Neutrophil (primary cell): ENCODE results near the gene MTFR2.

ENCODE experiments used
- H3K27ac ChIP-seq: fragments of 200-600 bp; sonication (generic); 2 replicates; pipeline ENCODE4 v1.5.1; 2016; ENCODE audit warnings: mild to moderate bottlenecking, moderate library complexity
- H3K27me3 ChIP-seq: fragments of 200-600 bp; sonication (generic); 2 replicates; pipeline ENCODE4 v1.6.0; 2016; ENCODE audit warnings: mild to moderate bottlenecking
- H3K36me3 ChIP-seq: fragments of 200-600 bp; sonication (generic); 2 replicates; pipeline ENCODE4 v1.5.1; 2017
- H3K4me1 ChIP-seq, 2 experiments: fragments of 200-600 bp in 1 of 2; sonication (generic) in 1 of 2; 1 replicate in 1 of 2; 2 replicates in 1 of 2; pipeline versions ENCODE4 v1.5.1 to v1.6.1; 2013 to 2016; ENCODE audit warnings: low read depth in 1 of 2, low read length in 1 of 2, mild to moderate bottlenecking in 1 of 2, moderate library complexity in 1 of 2; ENCODE audit not compliant: control insufficient read depth in 1 of 2, insufficient read depth in 1 of 2
- H3K4me3 ChIP-seq, 2 experiments: fragments of 200-600 bp in 1 of 2; sonication (generic) in 1 of 2; 1 replicate in 1 of 2; 2 replicates in 1 of 2; pipeline ENCODE4 v1.5.1; 2013 to 2016; ENCODE audit warnings: low read depth in 1 of 2, low read length in 1 of 2, mild to moderate bottlenecking in 1 of 2, moderate library complexity in 1 of 2
- H3K9me3 ChIP-seq: fragments of 200-600 bp; sonication (generic); 2 replicates; pipeline ENCODE4 v1.5.1; 2016
- TF ChIP-seq, protein P1 (sequence below): fragments of 200-600 bp; sonication (generic); IDR thresholded peaks from 2 replicates; pipeline ENCODE4 v1.5.1; 2016; ENCODE audit warnings: antibody characterized with exemption

The MTFR2 gene

GRCh38 chr6:136212608-136213007 lies 37.5 kb downstream of the MTFR2 start:
- TF ChIP-seq, protein P1, sequence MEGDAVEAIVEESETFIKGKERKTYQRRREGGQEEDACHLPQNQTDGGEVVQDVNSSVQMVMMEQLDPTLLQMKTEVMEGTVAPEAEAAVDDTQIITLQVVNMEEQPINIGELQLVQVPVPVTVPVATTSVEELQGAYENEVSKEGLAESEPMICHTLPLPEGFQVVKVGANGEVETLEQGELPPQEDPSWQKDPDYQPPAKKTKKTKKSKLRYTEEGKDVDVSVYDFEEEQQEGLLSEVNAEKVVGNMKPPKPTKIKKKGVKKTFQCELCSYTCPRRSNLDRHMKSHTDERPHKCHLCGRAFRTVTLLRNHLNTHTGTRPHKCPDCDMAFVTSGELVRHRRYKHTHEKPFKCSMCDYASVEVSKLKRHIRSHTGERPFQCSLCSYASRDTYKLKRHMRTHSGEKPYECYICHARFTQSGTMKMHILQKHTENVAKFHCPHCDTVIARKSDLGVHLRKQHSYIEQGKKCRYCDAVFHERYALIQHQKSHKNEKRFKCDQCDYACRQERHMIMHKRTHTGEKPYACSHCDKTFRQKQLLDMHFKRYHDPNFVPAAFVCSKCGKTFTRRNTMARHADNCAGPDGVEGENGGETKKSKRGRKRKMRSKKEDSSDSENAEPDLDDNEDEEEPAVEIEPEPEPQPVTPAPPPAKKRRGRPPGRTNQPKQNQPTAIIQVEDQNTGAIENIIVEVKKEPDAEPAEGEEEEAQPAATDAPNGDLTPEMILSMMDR: no peak
- Histone ChIP-seq H3K9me3 (no peaks in the 10 kb centered on the region), H3K27ac (no peak overlapping the region), H3K4me3 (no peak overlapping the region), H3K4me1 (peaks cover 10 to 19% of the 10 kb centered on the region in 2 experiments), H3K27me3 (no peaks in the 10 kb centered on the region), H3K36me3 (no peaks in the 10 kb centered on the region)

- Histone ChIP-seq H3K27ac (no peak overlapping the region), H3K27me3 (peaks cover 3% of the 10 kb centered on the region), H3K4me3 (no peak overlapping the region), H3K4me1 (peaks cover 6 to 12% of the 10 kb centered on the region in 2 experiments), H3K9me3 (no peaks in the 10 kb centered on the region), H3K36me3 (no peaks in the 10 kb centered on the region)
- TF ChIP-seq, protein P1: no peak
These were observed 39.5 kb downstream of the MTFR2 start for GRCh38 chr6:136210398-136211165.

DNA sequence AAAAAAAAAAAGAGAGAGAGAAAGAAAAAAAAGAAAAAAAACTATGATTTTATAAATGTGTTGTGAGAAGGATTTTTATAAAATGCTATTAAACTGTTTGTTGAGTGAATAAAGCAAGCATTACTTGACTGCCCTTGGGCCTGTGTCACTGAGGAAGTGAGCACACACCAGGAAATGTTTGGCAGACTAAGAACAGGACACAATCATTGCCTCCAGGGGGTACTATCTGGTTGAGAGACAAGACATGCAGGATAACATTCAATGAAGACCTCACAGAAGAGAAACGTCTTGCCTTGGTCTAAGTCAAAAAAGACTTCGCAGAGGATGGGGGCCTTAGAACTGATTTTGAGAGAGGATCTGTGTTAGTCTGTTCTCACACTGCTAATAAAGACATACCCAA lies 40.6 kb downstream of the MTFR2 start:
- Histone ChIP-seq H3K27ac (no peak overlapping the region), H3K4me1 (peaks cover 0 to 2% of the 10 kb centered on the region in 2 experiments), H3K4me3 (no peak overlapping the region), H3K36me3 (no peaks in the 10 kb centered on the region), H3K27me3 (peaks cover 7% of the 10 kb centered on the region), H3K9me3 (no peaks in the 10 kb centered on the region)
- TF ChIP-seq, protein P1: no peak

GRCh38 chr6:136208783-136209182 lies 41.3 kb downstream of the MTFR2 start:
- TF ChIP-seq, protein P1: no peak
- H3K4me1 ChIP-seq: no peaks in the 10 kb centered on the region
- H3K9me3 ChIP-seq: no peaks in the 10 kb centered on the region
- no peak overlapping the region for H3K27ac ChIP-seq
- H3K36me3 ChIP-seq: no peaks in the 10 kb centered on the region
- H3K4me3 ChIP-seq: no peak overlapping the region
- peaks cover 7% of the 10 kb centered on the region for H3K27me3 ChIP-seq

DNA sequence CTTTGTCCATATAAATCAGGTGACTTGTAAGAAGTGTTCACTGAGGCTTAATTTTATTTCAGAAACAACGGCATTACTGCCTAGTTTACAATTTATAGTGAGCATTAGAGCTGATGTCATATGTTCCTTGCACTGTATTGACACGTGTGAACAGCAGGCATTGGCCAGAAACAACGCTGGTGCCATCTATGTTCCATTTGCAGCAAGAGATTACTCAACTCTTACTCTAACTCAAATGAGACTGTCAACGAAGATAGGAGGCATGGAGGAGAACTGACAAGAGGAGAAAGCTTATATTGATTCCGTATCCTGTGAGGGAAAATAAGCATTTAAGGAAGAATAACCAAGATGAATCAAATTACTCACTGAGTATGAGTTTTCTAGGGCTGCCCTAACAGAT lies 48.4 kb downstream of the MTFR2 start:
- Histone ChIP-seq H3K9me3 (no peaks in the 10 kb centered on the region), H3K36me3 (no peaks in the 10 kb centered on the region), H3K27ac (no peak overlapping the region), H3K27me3 (peaks cover 7% of the 10 kb centered on the region), H3K4me3 (no peak overlapping the region), H3K4me1 (no peaks in the 10 kb centered on the region)
- TF ChIP-seq, protein P1: no peak
